Endothelial cell of umbilical vein (primary cell): ENCODE measurements around the gene INO80D.

Experiments used
- CTCF ChIP-seq, 2 donors: IDR thresholded peaks; 1 replicate in 1 of 2; 2 replicates in 1 of 2; pipeline ENCODE4 v1.5.1; 2011; ENCODE audit warnings: low read length in 2 of 2, mild to moderate bottlenecking in 2 of 2, moderate library complexity in 2 of 2, control low read depth in 1 of 2, inconsistent platforms in 1 of 2, low read depth in 1 of 2; ENCODE audit not compliant: insufficient read depth in 1 of 2; ENCODE audit errors: extremely low read depth in 1 of 2
- POLR2A ChIP-seq: IDR thresholded peaks from 2 replicates; pipeline ENCODE4 v1.6.1; 2012; ENCODE audit warnings: low read depth, mild to moderate bottlenecking, control low read depth, low read length
- POLR2AphosphoS5 ChIP-seq: IDR thresholded peaks from 2 replicates; pipeline ENCODE4 v1.6.1; 2012; ENCODE audit warnings: low read depth, mild to moderate bottlenecking, control low read depth, low read length, moderate library complexity; ENCODE audit not compliant: insufficient read depth

GRCh38 chr2:205947621-205948495, 138.1 kb downstream of the INO80D start:
- no peak for TF ChIP-seq POLR2AphosphoS5
- peak; percentile 84 to 94 for TF ChIP-seq CTCF (IDR thresholded peaks at IDR 0.05; ENCODE audit: extremely low read depth in 1 of 2, insufficient read depth in 1 of 2, low read depth in 1 of 2, low read length in 2 of 2)
- no peak for TF ChIP-seq POLR2A
